MCF 10A (cell line): ENCODE results near the gene DNASE1L1. TPM values are rescaled to one million over a fixed set of nuclear protein-coding genes. Genes with fewer than 3 reads are reported as not detected.

ENCODE experiments used
- BruUV-seq: library from RNA; stranded (reverse); fragments of 400-500 nt; replicated peaks from 2 replicates; lab custom pipeline; 2021; lab: Mats Ljungman, UMichigan
- CTCF ChIA-PET: fragments of 300-600 bp; sonication (Branson Sonifier 250); formaldehyde crosslinking; extraction: SDS; loops from one replicate; lab custom pipeline; 2021; ENCODE audit warnings: antibody characterized with exemption, inconsistent platforms; lab: Yijun Ruan, JAX
- POLR2A ChIA-PET: fragments of 300-600, 350-650 bp; sonication (Branson Sonifier 250); formaldehyde crosslinking; extraction: SDS; loops from one replicate; lab custom pipeline; 2020; ENCODE audit warnings: antibody characterized with exemption, inconsistent platforms; lab: Yijun Ruan, JAX
- DNase-seq: peaks from one replicate; pipeline ENCODE4 v3.0.0-alpha.2; 2018; ENCODE audit not compliant: unreplicated experiment
- H3K27ac Mint-ChIP-seq: one replicate; pipeline ENCODE4 v1.8.0; 2022; ENCODE audit warnings: mild to moderate bottlenecking, low read depth, mixed read lengths; ENCODE audit not compliant: unreplicated experiment
- H3K27me3 Mint-ChIP-seq: one replicate; pipeline ENCODE4 v1.8.0; 2022; ENCODE audit warnings: mixed read lengths; ENCODE audit not compliant: insufficient read depth, unreplicated experiment
- H3K36me3 Mint-ChIP-seq: one replicate; pipeline ENCODE4 v1.8.0; 2022; ENCODE audit warnings: mild to moderate bottlenecking, moderate library complexity, mixed read lengths; ENCODE audit not compliant: insufficient read depth, unreplicated experiment
- H3K4me1 Mint-ChIP-seq: one replicate; pipeline ENCODE4 v1.8.0; 2022; ENCODE audit warnings: mixed read lengths; ENCODE audit not compliant: insufficient read depth, unreplicated experiment
- H3K4me3 Mint-ChIP-seq: one replicate; pipeline ENCODE4 v1.8.0; 2022; ENCODE audit warnings: mild to moderate bottlenecking, moderate library complexity, mixed read lengths; ENCODE audit not compliant: unreplicated experiment
- H3K9me3 Mint-ChIP-seq: one replicate; pipeline ENCODE4 v1.8.0; 2022; ENCODE audit warnings: mixed read lengths; ENCODE audit not compliant: unreplicated experiment
- CTCF ChIP-seq: fragments of 200-600 bp; IDR thresholded peaks from one replicate; pipeline ENCODE4 v1.8.0; 2022; ENCODE audit warnings: antibody characterized with exemption, mild to moderate bottlenecking; ENCODE audit not compliant: unreplicated experiment
- intact Hi-C: fragments of 100-400 bp; cut with micrococcal nuclease; formaldehyde crosslinking; loops from 2 replicates; pipeline ENCODE4 v1.14.1; 2022
- total RNA-seq: library from RNA; stranded (reverse); gene quantifications from 2 replicates; pipeline ENCODE4 v1.2.3, GENCODE V29; 2022

DNASE1L1 gene
- total RNA-seq, 1 experiment from 2014 or later: 20.5 TPM

GRCh38 chrX:154381271-154381670 lies 27.8 kb downstream of the DNASE1L1 start:
- no peaks in the 10 kb centered on the region for H3K9me3 Mint-ChIP-seq
- TF ChIP-seq CTCF: no peak
- H3K27ac Mint-ChIP-seq: no peak overlapping the region
- H3K4me3 Mint-ChIP-seq: peak overlapping the region; percentile 77
- peaks cover 25% of the 10 kb centered on the region for H3K36me3 Mint-ChIP-seq
- intact Hi-C loops: no loop called here
- ChIA-PET CTCF (interaction anchor here (0.5 to 1.5 kb wide), 2 partner anchors 8 to 144 kb away, joined by 3 to 8 read pairs; no protein-coding TSS in a partner anchor), POLR2A (interaction anchor here (0.6 to 2.0 kb wide), 4 partner anchors 10 to 270 kb away, joined by 3 to 6 read pairs (median 3); no protein-coding TSS in a partner anchor)
- peaks cover 12% of the 10 kb centered on the region for H3K4me1 Mint-ChIP-seq
- no peak for DNase-seq
- H3K27me3 Mint-ChIP-seq: no peaks in the 10 kb centered on the region
- BruUV-seq: no TSS peak

GRCh38 chrX:154380787-154381186 lies 28.3 kb downstream of the DNASE1L1 start:
- intact Hi-C loops: no loop called here
- DNase-seq: no peak
- ChIA-PET POLR2A (interaction anchor here (2.4 kb wide), 1 partner anchor 17 kb away, joined by 23 read pairs; the partner anchor contains the start of gene RPL10), CTCF (interaction anchor here (0.5 to 1.2 kb wide), 2 partner anchors 16 to 144 kb away, joined by 3 to 5 read pairs; no protein-coding TSS in a partner anchor)
- Mint-ChIP-seq H3K4me1 (peaks cover 12% of the 10 kb centered on the region), H3K9me3 (no peaks in the 10 kb centered on the region), H3K27ac (no peak overlapping the region), H3K27me3 (no peaks in the 10 kb centered on the region), H3K36me3 (peaks cover 25% of the 10 kb centered on the region), H3K4me3 (peak overlapping the region; percentile 77)
- TF ChIP-seq CTCF: no peak
- no TSS peak for BruUV-seq

GRCh38 chrX:154380153-154380552 lies 28.9 kb downstream of the DNASE1L1 start:
- BruUV-seq: TSS peak; percentile 79
- intact Hi-C loops: no loop called here
- TF ChIP-seq CTCF: no peak
- peak overlapping the region; percentile 77 for H3K4me3 Mint-ChIP-seq
- H3K27me3 Mint-ChIP-seq: no peaks in the 10 kb centered on the region
- H3K27ac Mint-ChIP-seq: peak overlapping the region; percentile 95
- no peak for DNase-seq
- ChIA-PET CTCF (interaction anchor here (1.2 kb wide), 1 partner anchor 17 kb away, joined by 5 read pairs; no protein-coding TSS in a partner anchor), POLR2A (interaction anchor here (0.6 to 2.4 kb wide), 3 partner anchors 10 to 162 kb away, joined by 4 to 23 read pairs (median 15); partner anchors contain the start of gene RPL10)
- no peaks in the 10 kb centered on the region for H3K9me3 Mint-ChIP-seq
- peaks cover 12% of the 10 kb centered on the region for H3K4me1 Mint-ChIP-seq
- peaks cover 25% of the 10 kb centered on the region for H3K36me3 Mint-ChIP-seq

- no peak for DNase-seq
- no peaks in the 10 kb centered on the region for H3K9me3 Mint-ChIP-seq
- peak overlapping the region; percentile 95 for H3K27ac Mint-ChIP-seq
- peaks cover 25% of the 10 kb centered on the region for H3K36me3 Mint-ChIP-seq
- ChIA-PET POLR2A (interaction anchor here (0.6 to 2.4 kb wide), 9 partner anchors 9 to 410 kb away, joined by 3 to 23 read pairs (median 5); partner anchors contain the start of gene RPL10), CTCF (interaction anchor here (1.2 kb wide), 1 partner anchor 17 kb away, joined by 5 read pairs; no protein-coding TSS in a partner anchor)
- no peaks in the 10 kb centered on the region for H3K27me3 Mint-ChIP-seq
- H3K4me3 Mint-ChIP-seq: peak overlapping the region; percentile 77
- TF ChIP-seq CTCF: no peak
- no TSS peak for BruUV-seq
- peaks cover 12% of the 10 kb centered on the region for H3K4me1 Mint-ChIP-seq
- intact Hi-C loops: no loop called here
Measured at GRCh38 chrX:154379569-154379951, 29.5 kb downstream of the DNASE1L1 start.
